Endothelial cell (in vitro differentiated cells): ENCODE measurements around the gene ZFAND3. TPM values are rescaled to one million over a fixed set of nuclear protein-coding genes. Genes with fewer than 3 reads are reported as not detected.
"Not testable (repeated sequence)": the region's sequence is repeated elsewhere in the genome, so short reads cannot be mapped to it uniquely, and the experiment has no call there.

Source experiments
- DNase-seq: peaks from one replicate; pipeline ENCODE4 v3.0.0; 2021; ENCODE audit warnings: low spot score
- H3K27ac Mint-ChIP-seq: one replicate; pipeline ENCODE4 v1.8.0; 2021; ENCODE audit warnings: mixed read lengths, inconsistent platforms; ENCODE audit not compliant: unreplicated experiment
- H3K27me3 Mint-ChIP-seq: one replicate; pipeline ENCODE4 v1.8.0; 2021; ENCODE audit warnings: mild to moderate bottlenecking, moderate library complexity, mixed read lengths, inconsistent platforms; ENCODE audit not compliant: unreplicated experiment
- H3K36me3 Mint-ChIP-seq: one replicate; pipeline ENCODE4 v1.8.0; 2021; ENCODE audit warnings: mild to moderate bottlenecking, low read depth, mixed read lengths, inconsistent platforms; ENCODE audit not compliant: unreplicated experiment
- H3K4me1 Mint-ChIP-seq: one replicate; pipeline ENCODE4 v1.8.0; 2021; ENCODE audit warnings: mild to moderate bottlenecking, mixed read lengths, inconsistent platforms; ENCODE audit not compliant: unreplicated experiment
- H3K4me3 Mint-ChIP-seq: one replicate; pipeline ENCODE4 v1.8.0; 2021; ENCODE audit warnings: mild to moderate bottlenecking, mixed read lengths, inconsistent platforms; ENCODE audit not compliant: unreplicated experiment
- H3K9me3 Mint-ChIP-seq: one replicate; pipeline ENCODE4 v1.8.0; 2021; ENCODE audit warnings: mixed read lengths, inconsistent platforms; ENCODE audit not compliant: unreplicated experiment
- CTCF ChIP-seq: fragments of 200-600 bp; sonication (generic); IDR thresholded peaks from one replicate; pipeline ENCODE4 v1.5.0; 2021; ENCODE audit warnings: antibody characterized with exemption; ENCODE audit not compliant: unreplicated experiment
- total RNA-seq: library from RNA; stranded (reverse); fragmentation: NEBNext Ultra II Directional; extraction: Animal tissue kit (Norgen Biotek cat#: 25700); gene quantifications from one replicate; pipeline ENCODE4 v1.2.1, GENCODE V29; 2021; ENCODE audit not compliant: unreplicated experiment

ZFAND3 gene
- total RNA-seq, 1 donor from 2014 or later, result 96.3 TPM

- peaks cover 10% of the 10 kb centered on the region for H3K4me1 Mint-ChIP-seq
- DNase-seq, result no peak
- no peak overlapping the region for H3K27ac Mint-ChIP-seq
- no peak for TF ChIP-seq CTCF
- H3K4me3 Mint-ChIP-seq, result no peak overlapping the region
- no peaks in the 10 kb centered on the region for H3K36me3 Mint-ChIP-seq
- H3K9me3 Mint-ChIP-seq, result no peaks in the 10 kb centered on the region
- peaks cover 3% of the 10 kb centered on the region for H3K27me3 Mint-ChIP-seq
Observed at GRCh38 chr6:37942606-37943376, 123.3 kb downstream of the ZFAND3 start.

GRCh38 chr6:37943436-37944058, 124.0 kb downstream of the ZFAND3 start:
- Mint-ChIP-seq H3K27me3 (peaks cover 3% of the 10 kb centered on the region), H3K27ac (no peak overlapping the region), H3K4me3 (no peak overlapping the region), H3K4me1 (peaks cover 6% of the 10 kb centered on the region), H3K9me3 (no peaks in the 10 kb centered on the region), H3K36me3 (no peaks in the 10 kb centered on the region)
- TF ChIP-seq CTCF, result no peak
- no peak for DNase-seq

- Mint-ChIP-seq H3K4me3 (no peak overlapping the region), H3K27me3 (no peaks in the 10 kb centered on the region), H3K36me3 (no peaks in the 10 kb centered on the region), H3K9me3 (no peaks in the 10 kb centered on the region), H3K27ac (no peak overlapping the region), H3K4me1 (peaks cover 4% of the 10 kb centered on the region)
- TF ChIP-seq CTCF, result no peak
- DNase-seq, result no peak
Observed at GRCh38 chr6:37946057-37946456, 126.5 kb downstream of the ZFAND3 start.

GRCh38 chr6:37947468-37947867, 127.9 kb downstream of the ZFAND3 start:
- H3K27me3 Mint-ChIP-seq, result no peaks in the 10 kb centered on the region
- no peak for TF ChIP-seq CTCF
- peaks cover 4% of the 10 kb centered on the region for H3K4me1 Mint-ChIP-seq
- H3K9me3 Mint-ChIP-seq, result no peaks in the 10 kb centered on the region
- DNase-seq, result no peak
- H3K4me3 Mint-ChIP-seq, result no peak overlapping the region
- H3K27ac Mint-ChIP-seq, result no peak overlapping the region
- no peaks in the 10 kb centered on the region for H3K36me3 Mint-ChIP-seq

GRCh38 chr6:37948584-37948983, 129.1 kb downstream of the ZFAND3 start:
- DNase-seq, H3K9me3 Mint-ChIP-seq, H3K27ac Mint-ChIP-seq, H3K4me1 Mint-ChIP-seq, H3K4me3 Mint-ChIP-seq, H3K27me3 Mint-ChIP-seq, H3K36me3 Mint-ChIP-seq: not testable (repeated sequence)
